ENCODE measurements around the gene CALR3.

DNA sequence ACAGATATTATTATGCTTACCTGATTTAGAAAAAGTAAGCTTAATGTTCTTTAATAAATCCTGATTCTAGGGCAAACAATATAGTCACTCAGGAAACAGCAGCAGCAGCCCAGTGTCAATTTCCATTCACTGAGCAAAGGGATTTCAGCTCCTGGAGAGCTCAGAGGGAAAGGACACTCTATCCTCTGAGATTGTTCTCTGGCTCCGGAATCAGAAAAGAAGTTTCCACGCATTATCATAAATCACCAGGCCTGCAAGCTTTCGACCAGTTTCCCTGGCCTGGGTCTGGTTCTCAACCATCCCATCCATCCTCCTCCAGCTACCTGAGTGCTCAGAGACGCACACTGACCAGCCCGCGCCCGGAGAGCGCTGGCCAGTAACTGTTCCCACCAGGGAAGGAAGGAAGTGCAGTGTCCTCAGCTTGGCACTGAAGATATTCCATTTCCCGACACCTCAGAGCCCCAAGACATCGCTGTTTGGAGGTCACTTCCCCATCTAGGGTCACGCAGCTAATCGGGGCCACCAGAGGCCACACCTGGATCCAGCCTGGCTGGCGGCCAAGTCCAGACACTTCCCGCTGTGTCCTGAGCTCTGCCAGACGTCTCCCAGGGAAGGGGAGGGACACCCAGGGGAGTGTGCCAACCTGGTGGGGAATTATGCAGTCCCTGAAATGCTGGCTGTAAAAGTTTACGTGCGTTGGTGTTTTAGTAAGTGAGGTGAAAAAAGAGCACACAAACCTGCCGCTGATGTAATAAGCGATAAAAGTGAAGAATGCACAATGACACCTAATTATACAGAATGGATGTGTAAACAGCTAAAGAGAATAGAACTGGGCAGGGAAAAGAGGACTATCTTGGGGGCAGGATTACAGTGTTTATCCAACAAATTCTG, 53.3 kb downstream of the CALR3 start:
- TF ChIP-seq, protein P1, sequence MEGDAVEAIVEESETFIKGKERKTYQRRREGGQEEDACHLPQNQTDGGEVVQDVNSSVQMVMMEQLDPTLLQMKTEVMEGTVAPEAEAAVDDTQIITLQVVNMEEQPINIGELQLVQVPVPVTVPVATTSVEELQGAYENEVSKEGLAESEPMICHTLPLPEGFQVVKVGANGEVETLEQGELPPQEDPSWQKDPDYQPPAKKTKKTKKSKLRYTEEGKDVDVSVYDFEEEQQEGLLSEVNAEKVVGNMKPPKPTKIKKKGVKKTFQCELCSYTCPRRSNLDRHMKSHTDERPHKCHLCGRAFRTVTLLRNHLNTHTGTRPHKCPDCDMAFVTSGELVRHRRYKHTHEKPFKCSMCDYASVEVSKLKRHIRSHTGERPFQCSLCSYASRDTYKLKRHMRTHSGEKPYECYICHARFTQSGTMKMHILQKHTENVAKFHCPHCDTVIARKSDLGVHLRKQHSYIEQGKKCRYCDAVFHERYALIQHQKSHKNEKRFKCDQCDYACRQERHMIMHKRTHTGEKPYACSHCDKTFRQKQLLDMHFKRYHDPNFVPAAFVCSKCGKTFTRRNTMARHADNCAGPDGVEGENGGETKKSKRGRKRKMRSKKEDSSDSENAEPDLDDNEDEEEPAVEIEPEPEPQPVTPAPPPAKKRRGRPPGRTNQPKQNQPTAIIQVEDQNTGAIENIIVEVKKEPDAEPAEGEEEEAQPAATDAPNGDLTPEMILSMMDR (IDR thresholded peaks at IDR 0.05): no peak
- TF ChIP-seq POLR2A (IDR thresholded peaks at IDR 0.05): no peak

Measured in transverse colon (tissue), 3 donors.